ENCODE data around the gene VWF.
"Not testable (repeated sequence)": the region's sequence is repeated elsewhere in the genome, so short reads cannot be mapped to it uniquely, and the experiment has no call there.

The VWF gene

DNA sequence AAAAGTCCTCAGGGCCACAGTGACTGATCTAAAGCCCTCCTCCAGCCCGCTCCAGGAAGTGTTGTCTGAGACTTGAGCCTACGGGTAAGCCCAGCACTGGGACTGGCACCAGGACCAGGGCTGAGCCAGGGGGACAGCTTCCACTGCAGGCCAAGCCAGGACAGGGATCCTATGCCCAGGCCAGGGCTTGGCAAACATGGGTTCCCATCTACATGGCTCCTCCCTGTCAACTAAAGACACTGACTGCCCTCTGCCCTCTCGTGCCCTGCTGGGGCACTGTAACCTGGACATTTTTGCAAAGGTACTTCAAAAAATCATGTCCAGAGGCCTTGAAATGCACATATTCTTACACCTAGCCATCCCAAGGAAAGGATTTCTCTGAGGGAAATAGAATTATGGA is 88.0 kb downstream of the VWF start:
- DNase-seq (ENCODE audit: low read depth, low spot score), result no peak

GRCh38 chr12:6034596-6034995 is 89.9 kb downstream of the VWF start:
- no peak for DNase-seq (ENCODE audit: low read depth, low spot score)

GRCh38 chr12:6033546-6033945 is 90.9 kb downstream of the VWF start:
- no peak for DNase-seq (ENCODE audit: low read depth, low spot score)

DNA sequence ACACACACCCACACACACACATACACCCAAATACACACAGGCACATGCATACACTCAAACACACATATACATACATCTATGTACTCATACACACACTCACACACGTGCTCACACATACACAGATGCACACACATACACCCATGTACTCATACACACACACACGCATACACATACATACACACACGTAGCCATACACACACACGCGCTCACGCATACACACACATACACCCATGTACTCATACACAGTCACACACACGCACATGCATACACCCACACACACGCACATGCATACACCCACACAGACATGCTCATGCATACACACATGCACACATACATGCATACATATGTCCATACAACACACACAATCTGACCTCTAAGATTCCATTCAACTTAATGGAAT is 91.7 kb downstream of the VWF start:
- no peak for DNase-seq (ENCODE audit: low read depth, low spot score)

DNA sequence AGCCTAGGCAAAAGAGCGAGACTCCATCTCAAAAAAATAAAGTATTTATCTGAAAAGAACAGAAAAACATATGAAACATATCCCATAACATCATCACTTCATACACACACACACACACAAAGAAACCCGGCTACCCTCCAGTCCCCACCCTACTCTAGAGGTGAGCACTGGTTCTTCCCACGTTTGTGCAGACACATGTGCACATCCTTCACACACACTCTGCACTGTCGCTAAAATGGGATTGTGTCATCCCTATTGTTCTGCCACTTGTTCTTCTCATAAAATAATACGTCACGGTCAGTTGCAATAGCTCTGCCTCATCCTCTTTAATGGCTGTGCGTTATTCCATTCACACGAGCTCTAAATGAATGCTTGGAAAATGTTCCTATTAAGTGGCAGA is 93.5 kb downstream of the VWF start:
- DNase-seq (ENCODE audit: low read depth, low spot score), result no peak

DNA sequence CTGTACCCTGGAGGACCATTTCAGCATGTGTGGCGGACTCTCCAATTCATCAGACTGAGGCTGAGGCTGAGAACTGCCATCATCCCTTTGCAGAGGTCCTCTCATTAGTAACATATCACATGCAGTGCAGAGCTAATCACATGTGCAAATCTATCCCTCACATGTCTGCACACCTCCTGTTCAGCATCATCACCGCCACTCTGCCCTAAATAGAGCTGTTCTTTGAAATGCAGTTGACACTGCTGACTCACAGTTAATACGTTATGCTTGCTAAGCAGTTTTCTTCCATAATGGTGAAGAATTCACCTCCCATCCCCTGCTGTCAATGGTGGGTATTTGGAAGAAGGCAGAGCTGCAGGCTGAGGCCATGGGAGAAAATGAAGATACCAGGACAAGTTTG is 94.4 kb downstream of the VWF start:
- no peak for DNase-seq (ENCODE audit: low read depth, low spot score)

GRCh38 chr12:6029401-6029800 is 95.1 kb downstream of the VWF start:
- DNase-seq (ENCODE audit: low read depth, low spot score), result no peak

DNA sequence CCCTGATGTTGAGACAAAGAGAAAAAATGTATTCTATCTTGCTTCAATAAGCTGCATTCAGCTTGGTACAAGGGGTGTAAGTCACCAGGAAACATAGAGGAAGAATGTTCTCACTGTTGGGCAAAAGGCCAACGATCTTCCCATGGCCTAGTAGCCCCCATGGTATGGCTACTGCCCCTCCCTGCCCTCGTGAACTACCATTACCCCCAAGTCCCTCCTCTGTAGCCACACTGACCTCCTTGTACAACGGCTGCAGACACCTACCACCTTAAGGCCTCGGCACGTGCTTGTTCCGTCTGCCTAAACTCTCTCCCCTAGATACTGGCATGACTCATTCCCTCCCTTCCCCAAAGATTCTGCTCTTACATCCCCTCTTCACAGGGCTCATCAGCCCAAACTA is 97.5 kb downstream of the VWF start:
- no peak for DNase-seq (ENCODE audit: low read depth, low spot score)

DNA sequence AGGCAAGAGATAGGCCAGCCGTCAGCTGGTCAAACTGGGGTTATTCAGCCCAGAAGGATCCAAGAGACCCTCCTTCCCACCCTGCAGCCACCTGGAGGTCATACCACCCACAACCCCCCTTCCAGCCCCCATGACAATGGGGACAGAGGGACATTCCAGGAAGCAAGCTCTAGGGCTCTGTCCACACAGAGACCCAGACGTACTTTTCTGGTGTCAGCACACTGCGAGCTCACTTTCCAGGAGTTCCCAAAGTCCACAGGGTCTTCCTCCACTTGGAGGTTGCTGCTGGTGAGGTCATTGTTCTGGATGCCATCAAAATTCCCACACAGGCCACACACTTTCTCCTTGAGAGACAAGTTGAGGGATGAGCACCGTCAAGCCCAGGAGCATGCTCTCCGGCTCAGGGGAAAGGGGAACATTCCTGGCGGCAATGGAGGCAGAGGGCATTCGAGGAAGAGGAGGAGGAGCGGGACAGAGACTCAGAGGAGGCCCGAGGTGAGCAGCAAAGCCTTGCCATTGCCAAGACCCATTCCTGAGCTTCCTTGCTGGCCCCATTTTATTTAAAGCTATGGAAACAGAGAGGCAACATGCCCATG is 98.7 kb downstream of the VWF start:
- not testable (repeated sequence) for DNase-seq (ENCODE audit: low read depth, low spot score)

GRCh38 chr12:6024066-6024465 is 100.4 kb downstream of the VWF start:
- DNase-seq (ENCODE audit: low read depth, low spot score), result not testable (repeated sequence)

GRCh38 chr12:6020930-6021329 is 103.5 kb downstream of the VWF start:
- DNase-seq (ENCODE audit: low read depth, low spot score), result peak; percentile 15

DNA sequence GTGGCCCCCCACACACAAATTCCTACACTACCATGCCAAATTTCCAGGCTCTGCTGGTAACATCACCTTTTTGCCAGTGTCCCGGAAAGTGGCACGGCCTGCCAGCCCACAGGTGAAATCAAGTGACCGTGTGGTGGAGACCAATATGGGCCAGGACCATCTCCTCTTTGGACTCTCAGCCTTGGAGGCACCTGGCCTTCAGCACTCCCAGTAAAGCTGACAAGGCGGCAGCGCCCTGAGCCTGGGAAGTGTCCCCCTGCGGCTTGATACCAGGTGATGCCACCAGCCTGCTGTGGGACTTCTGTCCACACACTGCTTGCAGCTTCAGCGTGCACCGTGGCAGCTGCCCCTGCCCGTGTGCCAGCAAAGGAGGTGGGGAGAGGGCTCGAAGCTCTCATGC is 104.0 kb downstream of the VWF start:
- DNase-seq (ENCODE audit: low read depth, low spot score), result not testable (repeated sequence)

DNA sequence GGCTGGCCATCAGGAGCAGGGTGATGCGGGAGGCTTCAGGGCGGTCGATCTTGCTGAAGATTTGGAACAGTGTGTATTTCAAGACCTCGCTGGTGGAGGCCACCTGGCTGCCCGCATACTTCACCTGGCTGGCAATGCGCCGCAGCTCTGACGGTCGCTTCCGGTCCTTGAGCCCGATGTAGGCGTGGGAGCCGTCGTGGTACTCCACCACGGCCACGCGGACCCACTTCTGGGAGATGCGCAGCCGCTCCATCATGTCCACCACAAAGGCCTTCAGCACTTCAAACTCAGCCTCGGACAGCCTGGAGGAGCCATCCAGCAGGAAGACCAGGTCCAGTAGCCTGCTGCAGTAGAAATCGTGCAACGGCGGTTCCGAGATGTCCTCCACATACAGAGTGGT is 105.2 kb downstream of the VWF start:
- DNase-seq (ENCODE audit: low read depth, low spot score), result not testable (repeated sequence)

DNA sequence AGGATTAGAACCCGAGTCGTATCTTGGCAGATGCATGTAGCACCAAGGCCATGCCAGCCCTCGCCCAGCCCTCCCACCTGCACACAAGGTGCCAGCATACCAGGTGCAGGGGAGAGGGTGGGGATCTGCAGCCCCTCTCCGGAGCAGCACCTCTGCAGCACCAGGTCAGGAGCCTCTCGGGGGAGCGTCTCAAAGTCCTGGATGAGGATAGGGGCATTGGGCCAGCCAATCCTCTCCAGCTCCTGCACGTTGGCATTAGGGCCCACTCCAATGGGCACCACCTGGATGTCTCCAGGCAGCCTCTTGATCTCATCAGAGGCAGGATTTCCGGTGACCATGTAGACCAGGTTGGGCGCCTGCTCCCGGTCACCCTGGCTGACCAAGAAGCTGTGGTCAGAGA is 106.2 kb downstream of the VWF start:
- no peak for DNase-seq (ENCODE audit: low read depth, low spot score)

- no peak for DNase-seq (ENCODE audit: low read depth, low spot score)
Measured at GRCh38 chr12:6016756-6017155, 107.7 kb downstream of the VWF start.

DNA sequence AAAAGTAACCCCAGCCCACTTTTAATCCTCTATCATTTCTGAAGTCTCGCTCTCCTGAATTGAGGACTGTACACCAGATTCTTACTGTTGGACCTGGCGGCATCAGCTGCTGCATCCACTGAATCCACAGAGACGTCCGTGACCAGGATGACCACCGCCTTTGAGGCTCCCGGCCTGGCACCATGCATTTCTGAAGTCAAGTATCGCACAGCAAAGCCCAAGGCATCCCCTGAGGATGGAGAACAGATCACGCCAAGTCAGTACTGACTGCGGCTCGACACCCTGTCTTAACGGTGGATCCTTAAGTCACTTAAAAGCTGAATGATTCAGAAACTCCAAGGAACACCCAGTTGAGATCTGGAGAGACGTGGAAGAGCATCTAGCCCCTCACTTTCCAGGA is 108.5 kb downstream of the VWF start:
- not testable (repeated sequence) for DNase-seq (ENCODE audit: low read depth, low spot score)

GRCh38 chr12:6015271-6015670 is 109.2 kb downstream of the VWF start:
- DNase-seq (ENCODE audit: low read depth, low spot score), result not testable (repeated sequence)

GRCh38 chr12:6010631-6011350 is 113.7 kb downstream of the VWF start:
- DNase-seq (ENCODE audit: low read depth, low spot score), result not testable (repeated sequence)

GRCh38 chr12:5997260-5997659 is 127.2 kb downstream of the VWF start:
- no peak for DNase-seq (ENCODE audit: low read depth, low spot score)

- no peak for DNase-seq (ENCODE audit: low read depth, low spot score)
Measured at GRCh38 chr12:5996459-5996858, 128.0 kb downstream of the VWF start.

- DNase-seq (ENCODE audit: low read depth, low spot score), result no peak
Measured at GRCh38 chr12:5989621-5990020, 134.8 kb downstream of the VWF start.

GRCh38 chr12:5988659-5989116 is 135.8 kb downstream of the VWF start:
- peak; percentile 41 for DNase-seq (ENCODE audit: low read depth, low spot score)

- DNase-seq (ENCODE audit: low read depth, low spot score), result no peak
Measured at GRCh38 chr12:5988088-5988487, 136.4 kb downstream of the VWF start.

Data from smooth muscle cell of the brain vasculature (primary cell).